Astrocyte (in vitro differentiated cells and primary cell): ENCODE data around the gene ARHGAP33. TPM values are rescaled to one million over a fixed set of nuclear protein-coding genes. Genes with fewer than 3 reads are reported as not detected.

Experiments
- DNase-seq: peaks from one replicate; pipeline ENCODE4 v3.0.0-alpha.2; 2010; ENCODE audit warnings: low read depth
- FAIRE-seq: peaks from 2 replicates; lab custom pipeline; 2011; peaks lifted over from hg19 to GRCh38; lab: Jason Lieb, UNC
- H2AFZ ChIP-seq: 2 replicates; pipeline ENCODE4 v1.6.0; 2012; ENCODE audit warnings: low read depth, low read length, inconsistent platforms
- H3K27ac ChIP-seq: 2 replicates; pipeline ENCODE4 v1.5.1; 2011; ENCODE audit warnings: low read depth, low read length, inconsistent platforms
- H3K27me3 ChIP-seq: 2 replicates; pipeline ENCODE4 v1.6.0; 2011; ENCODE audit warnings: low read length, inconsistent platforms; ENCODE audit not compliant: insufficient read depth
- H3K36me3 ChIP-seq: 2 replicates; pipeline ENCODE4 v1.5.1; 2011; ENCODE audit warnings: low read length, inconsistent platforms; ENCODE audit not compliant: insufficient read depth
- H3K4me1 ChIP-seq: 2 replicates; pipeline ENCODE4 v1.5.1; 2011; ENCODE audit warnings: low read length, inconsistent platforms; ENCODE audit not compliant: insufficient read depth
- H3K4me2 ChIP-seq: 2 replicates; pipeline ENCODE4 v1.6.0; 2012; ENCODE audit warnings: low read length, inconsistent platforms
- H3K4me3 ChIP-seq: 2 replicates; pipeline ENCODE4 v1.5.1; 2011; ENCODE audit warnings: low read depth, mild to moderate bottlenecking, low read length, inconsistent platforms; ENCODE audit not compliant: insufficient read depth
- H3K79me2 ChIP-seq: 2 replicates; pipeline ENCODE4 v1.6.0; 2012; ENCODE audit warnings: mild to moderate bottlenecking, low read length, inconsistent platforms; ENCODE audit not compliant: insufficient read depth
- H3K9ac ChIP-seq: 2 replicates; pipeline ENCODE4 v1.6.0; 2012; ENCODE audit warnings: mild to moderate bottlenecking, low read length, inconsistent platforms
- H3K9me3 ChIP-seq: 2 replicates; pipeline ENCODE4 v1.5.1; 2012; ENCODE audit warnings: low read depth, mild to moderate bottlenecking, low read length, inconsistent platforms; ENCODE audit not compliant: insufficient read depth
- H4K20me1 ChIP-seq: 2 replicates; pipeline ENCODE4 v1.6.0; 2012; ENCODE audit warnings: low read length, inconsistent platforms; ENCODE audit not compliant: insufficient read depth
- H3K27ac Mint-ChIP-seq: one replicate; pipeline ENCODE4 v1.8.0; 2021; ENCODE audit warnings: mild to moderate bottlenecking, mixed read lengths; ENCODE audit not compliant: unreplicated experiment
- H3K27me3 Mint-ChIP-seq: one replicate; pipeline ENCODE4 v1.8.0; 2021; ENCODE audit warnings: low read depth, mixed read lengths; ENCODE audit not compliant: unreplicated experiment
- H3K36me3 Mint-ChIP-seq: one replicate; pipeline ENCODE4 v1.8.0; 2021; ENCODE audit warnings: low read depth, mixed read lengths; ENCODE audit not compliant: unreplicated experiment
- H3K4me1 Mint-ChIP-seq: one replicate; pipeline ENCODE4 v1.8.0; 2021; ENCODE audit warnings: low read depth, mixed read lengths; ENCODE audit not compliant: unreplicated experiment
- H3K4me3 Mint-ChIP-seq: one replicate; pipeline ENCODE4 v1.8.0; 2021; ENCODE audit warnings: mild to moderate bottlenecking, moderate library complexity, mixed read lengths; ENCODE audit not compliant: unreplicated experiment
- H3K9me3 Mint-ChIP-seq: one replicate; pipeline ENCODE4 v1.8.0; 2021; ENCODE audit warnings: mild to moderate bottlenecking, mixed read lengths; ENCODE audit not compliant: unreplicated experiment
- EZH2 ChIP-seq: IDR thresholded peaks from 2 replicates; pipeline ENCODE4 v1.6.1; 2012; ENCODE audit warnings: mild to moderate bottlenecking, low read length, inconsistent platforms; ENCODE audit not compliant: insufficient read depth
- total RNA-seq: library from RNA; stranded (reverse); gene quantifications from 2 replicates; pipeline ENCODE4 v1.2.1, GENCODE V29; 2021
- TF ChIP-seq, protein P1 (sequence below): IDR thresholded peaks from 2 replicates; pipeline ENCODE4 v1.5.1; 2011; ENCODE audit warnings: low read depth, mild to moderate bottlenecking, inconsistent platforms, low read length, moderate library complexity; ENCODE audit not compliant: insufficient read depth

Gene ARHGAP33
- total RNA-seq, 1 donor from 2014 or later: 5.5 TPM

DNA sequence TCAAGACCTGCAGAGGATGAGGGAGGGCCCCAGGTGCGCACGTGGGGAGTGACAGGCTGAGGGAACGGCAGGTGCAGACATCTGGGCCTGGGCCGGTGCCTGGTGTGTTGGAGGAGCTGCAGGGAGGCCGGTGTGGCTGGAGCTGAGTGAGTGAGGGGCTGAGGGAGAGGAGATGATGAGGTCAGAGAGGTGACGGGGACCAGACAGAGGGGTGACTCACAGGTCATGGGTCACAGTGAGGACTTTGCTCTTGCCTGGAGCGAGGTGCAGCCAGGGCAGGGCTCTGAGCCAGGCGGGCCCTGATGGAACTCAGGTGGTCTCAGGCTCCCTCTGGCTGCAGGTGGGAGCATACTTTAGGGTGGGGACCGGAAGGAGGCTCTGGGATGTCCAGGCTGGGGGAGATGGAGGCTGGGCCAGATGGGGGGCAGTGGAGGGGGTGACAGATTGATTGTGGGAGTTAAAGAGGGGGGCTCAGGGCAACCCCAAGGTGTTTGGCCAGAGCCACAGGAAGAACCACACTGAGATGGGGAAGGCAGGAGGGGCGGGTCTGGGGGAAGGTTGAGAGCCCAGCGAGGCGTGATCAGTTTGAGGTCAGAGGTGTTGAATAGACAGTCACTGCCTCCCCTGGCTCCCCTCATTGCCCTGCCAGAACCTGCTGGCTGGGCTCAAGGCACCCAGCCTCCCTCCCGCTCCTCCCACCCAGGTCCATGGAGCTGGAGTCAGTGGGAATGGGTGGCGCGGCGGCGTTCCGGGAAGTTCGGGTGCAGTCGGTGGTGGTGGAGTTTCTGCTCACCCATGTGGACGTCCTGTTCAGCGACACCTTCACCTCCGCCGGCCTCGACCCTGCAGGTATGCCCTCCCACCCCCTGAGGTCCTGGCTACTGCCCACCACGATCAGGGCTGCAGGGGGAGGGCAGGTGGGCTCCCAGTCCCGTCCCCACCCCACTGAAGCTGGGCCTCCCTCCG is 8.4 kb downstream of the ARHGAP33 start:
- H4K20me1 ChIP-seq: no peaks in the 10 kb centered on the region
- TF ChIP-seq, protein P1, sequence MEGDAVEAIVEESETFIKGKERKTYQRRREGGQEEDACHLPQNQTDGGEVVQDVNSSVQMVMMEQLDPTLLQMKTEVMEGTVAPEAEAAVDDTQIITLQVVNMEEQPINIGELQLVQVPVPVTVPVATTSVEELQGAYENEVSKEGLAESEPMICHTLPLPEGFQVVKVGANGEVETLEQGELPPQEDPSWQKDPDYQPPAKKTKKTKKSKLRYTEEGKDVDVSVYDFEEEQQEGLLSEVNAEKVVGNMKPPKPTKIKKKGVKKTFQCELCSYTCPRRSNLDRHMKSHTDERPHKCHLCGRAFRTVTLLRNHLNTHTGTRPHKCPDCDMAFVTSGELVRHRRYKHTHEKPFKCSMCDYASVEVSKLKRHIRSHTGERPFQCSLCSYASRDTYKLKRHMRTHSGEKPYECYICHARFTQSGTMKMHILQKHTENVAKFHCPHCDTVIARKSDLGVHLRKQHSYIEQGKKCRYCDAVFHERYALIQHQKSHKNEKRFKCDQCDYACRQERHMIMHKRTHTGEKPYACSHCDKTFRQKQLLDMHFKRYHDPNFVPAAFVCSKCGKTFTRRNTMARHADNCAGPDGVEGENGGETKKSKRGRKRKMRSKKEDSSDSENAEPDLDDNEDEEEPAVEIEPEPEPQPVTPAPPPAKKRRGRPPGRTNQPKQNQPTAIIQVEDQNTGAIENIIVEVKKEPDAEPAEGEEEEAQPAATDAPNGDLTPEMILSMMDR: no peak
- no peak for TF ChIP-seq EZH2
- H3K9ac ChIP-seq: no peak overlapping the region
- peaks cover 4% of the 10 kb centered on the region for H3K4me1 Mint-ChIP-seq
- no peaks in the 10 kb centered on the region for H3K36me3 ChIP-seq
- no peak overlapping the region for H3K4me3 Mint-ChIP-seq
- H3K4me1 ChIP-seq: no peaks in the 10 kb centered on the region
- H3K27me3 Mint-ChIP-seq: peaks cover 37% of the 10 kb centered on the region
- no peak overlapping the region for H2AFZ ChIP-seq
- no peak overlapping the region for H3K4me2 ChIP-seq
- no peak overlapping the region for H3K4me3 ChIP-seq
- peaks cover 11% of the 10 kb centered on the region for H3K36me3 Mint-ChIP-seq
- H3K27ac Mint-ChIP-seq: no peak overlapping the region
- DNase-seq (no peak), FAIRE-seq (no peak)
- no peak overlapping the region for H3K27ac ChIP-seq
- H3K27me3 ChIP-seq: no peaks in the 10 kb centered on the region
- H3K9me3 ChIP-seq: no peaks in the 10 kb centered on the region
- H3K79me2 ChIP-seq: no peaks in the 10 kb centered on the region
- H3K9me3 Mint-ChIP-seq: no peaks in the 10 kb centered on the region

DNA sequence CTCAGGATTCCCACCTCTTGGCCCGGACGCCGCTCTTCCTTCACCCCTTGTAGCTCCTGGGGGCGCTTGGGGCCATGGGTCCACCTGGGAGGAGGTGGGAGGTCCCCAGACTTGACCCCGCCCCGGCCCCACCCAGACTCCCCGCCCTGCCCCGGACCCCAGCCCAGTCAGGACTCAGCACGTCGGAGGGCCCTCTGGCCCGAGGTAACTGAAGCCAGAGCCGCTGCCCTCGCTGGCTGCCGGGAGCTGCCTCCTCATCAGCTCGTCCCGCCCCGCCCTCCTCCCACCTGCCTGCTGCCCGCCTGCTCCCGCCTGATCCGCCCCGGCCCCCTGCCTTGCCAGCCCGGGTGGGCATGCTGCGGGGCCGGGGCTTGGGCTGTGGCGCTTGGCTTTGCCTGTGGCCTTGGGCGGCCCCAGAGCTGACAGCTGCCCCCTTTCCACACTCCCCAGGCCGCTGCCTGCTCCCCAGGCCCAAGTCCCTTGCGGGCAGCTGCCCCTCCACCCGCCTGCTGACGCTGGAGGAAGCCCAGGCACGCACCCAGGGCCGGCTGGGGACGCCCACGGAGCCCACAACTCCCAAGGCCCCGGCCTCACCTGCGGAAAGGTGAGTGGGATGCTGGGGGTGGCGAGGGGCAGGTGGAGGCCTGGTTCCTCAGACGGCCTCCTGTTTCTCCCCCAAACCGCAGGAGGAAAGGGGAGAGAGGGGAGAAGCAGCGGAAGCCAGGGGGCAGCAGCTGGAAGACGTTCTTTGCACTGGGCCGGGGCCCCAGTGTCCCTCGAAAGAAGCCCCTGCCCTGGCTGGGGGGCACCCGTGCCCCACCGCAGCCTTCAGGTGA is 9.4 kb downstream of the ARHGAP33 start:
- Mint-ChIP-seq H3K27me3 (peaks cover 39% of the 10 kb centered on the region), H3K4me3 (no peak overlapping the region), H3K9me3 (no peaks in the 10 kb centered on the region), H3K4me1 (peaks cover 4% of the 10 kb centered on the region), H3K27ac (no peak overlapping the region), H3K36me3 (peaks cover 11% of the 10 kb centered on the region)
- H3K4me3 ChIP-seq: no peak overlapping the region
- no peak overlapping the region for H3K27ac ChIP-seq
- FAIRE-seq: no peak
- no peak overlapping the region for H2AFZ ChIP-seq
- H3K9ac ChIP-seq: no peak overlapping the region
- H3K27me3 ChIP-seq: no peaks in the 10 kb centered on the region
- H4K20me1 ChIP-seq: no peaks in the 10 kb centered on the region
- TF ChIP-seq, protein P1: no peak
- TF ChIP-seq EZH2: no peak
- no peaks in the 10 kb centered on the region for H3K36me3 ChIP-seq
- DNase-seq: no peak
- H3K4me2 ChIP-seq: no peak overlapping the region
- H3K79me2 ChIP-seq: no peaks in the 10 kb centered on the region
- H3K9me3 ChIP-seq: no peaks in the 10 kb centered on the region
- H3K4me1 ChIP-seq: no peaks in the 10 kb centered on the region
